RWPE1 (cell line): Measurements from ENCODE around the gene MRGPRG.

Source experiments
- CTCF ChIA-PET: fragments of 350-600 bp; sonication (Branson Sonifier 250); formaldehyde crosslinking; extraction: SDS; loops from one replicate; lab custom pipeline; 2021; lab: Yijun Ruan, JAX
- POLR2A ChIA-PET: fragments of 400-600 bp; formaldehyde crosslinking; extraction: SDS; loops from one replicate; lab custom pipeline; 2020; ENCODE audit warnings: antibody characterized with exemption; ENCODE audit not compliant: low non-redundant PET; lab: Yijun Ruan, JAX
- DNase-seq: peaks from one replicate; pipeline ENCODE4 v3.0.0; 2012; ENCODE audit warnings: low spot score
- H3K27ac ChIP-seq: fragments of 450-650 bp; 2 replicates; pipeline ENCODE4 v1.5.1; 2017
- CTCF ChIP-seq: fragments of 450-650 bp; conservative IDR thresholded peaks from 2 replicates; pipeline ENCODE4 v1.5.1; 2017; ENCODE audit warnings: low read depth, mild to moderate bottlenecking

MRGPRG gene

GRCh38 chr11:3194016-3194816 is 24.4 kb downstream of the MRGPRG start:
- CTCF ChIA-PET: interaction anchor here (1.0 to 1.8 kb wide), 2 partner anchors 10 to 24 kb away, joined by 4 to 8 read pairs; no protein-coding TSS in a partner anchor
- no peak overlapping the region for H3K27ac ChIP-seq
- TF ChIP-seq CTCF: no peak
- DNase-seq: no peak
- POLR2A ChIA-PET: no interaction called here

DNA sequence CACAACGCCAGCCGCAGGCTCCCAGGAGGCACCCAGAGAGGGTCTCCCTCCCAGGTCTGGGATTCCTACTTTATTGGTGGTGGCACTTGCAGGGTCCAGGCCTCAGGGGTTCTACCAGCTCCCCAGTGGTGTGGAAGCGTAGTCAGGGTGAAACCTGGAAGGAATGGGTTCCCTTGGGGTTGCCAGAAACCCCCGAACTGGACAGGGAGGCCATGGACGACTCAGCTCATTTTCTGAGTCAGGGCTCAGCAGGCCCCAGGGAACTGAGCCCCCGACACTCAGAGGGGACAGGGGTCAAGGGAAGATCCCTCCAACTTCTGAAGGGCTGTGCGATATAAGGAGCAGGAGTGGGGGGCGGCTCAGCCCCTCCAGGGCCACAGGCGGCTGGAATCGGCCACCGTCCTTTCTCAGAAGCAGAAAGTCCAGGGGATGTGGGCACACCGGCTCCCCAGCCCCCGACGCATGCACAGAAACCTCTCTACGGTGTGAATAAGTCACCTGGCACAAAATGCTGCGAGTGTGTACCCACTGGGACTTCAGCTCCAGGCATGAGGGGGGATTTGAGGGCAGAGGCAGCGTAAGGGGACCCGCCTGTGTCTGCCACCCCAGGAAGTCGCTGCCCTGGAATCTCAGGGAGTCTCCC is 25.1 kb downstream of the MRGPRG start:
- no peak for DNase-seq
- H3K27ac ChIP-seq: no peak overlapping the region
- ChIA-PET CTCF (interaction anchor here (0.5 kb wide), 1 partner anchor 387 kb away, joined by 3 read pairs; no protein-coding TSS in a partner anchor), POLR2A (no interaction called here)
- TF ChIP-seq CTCF: no peak

DNA sequence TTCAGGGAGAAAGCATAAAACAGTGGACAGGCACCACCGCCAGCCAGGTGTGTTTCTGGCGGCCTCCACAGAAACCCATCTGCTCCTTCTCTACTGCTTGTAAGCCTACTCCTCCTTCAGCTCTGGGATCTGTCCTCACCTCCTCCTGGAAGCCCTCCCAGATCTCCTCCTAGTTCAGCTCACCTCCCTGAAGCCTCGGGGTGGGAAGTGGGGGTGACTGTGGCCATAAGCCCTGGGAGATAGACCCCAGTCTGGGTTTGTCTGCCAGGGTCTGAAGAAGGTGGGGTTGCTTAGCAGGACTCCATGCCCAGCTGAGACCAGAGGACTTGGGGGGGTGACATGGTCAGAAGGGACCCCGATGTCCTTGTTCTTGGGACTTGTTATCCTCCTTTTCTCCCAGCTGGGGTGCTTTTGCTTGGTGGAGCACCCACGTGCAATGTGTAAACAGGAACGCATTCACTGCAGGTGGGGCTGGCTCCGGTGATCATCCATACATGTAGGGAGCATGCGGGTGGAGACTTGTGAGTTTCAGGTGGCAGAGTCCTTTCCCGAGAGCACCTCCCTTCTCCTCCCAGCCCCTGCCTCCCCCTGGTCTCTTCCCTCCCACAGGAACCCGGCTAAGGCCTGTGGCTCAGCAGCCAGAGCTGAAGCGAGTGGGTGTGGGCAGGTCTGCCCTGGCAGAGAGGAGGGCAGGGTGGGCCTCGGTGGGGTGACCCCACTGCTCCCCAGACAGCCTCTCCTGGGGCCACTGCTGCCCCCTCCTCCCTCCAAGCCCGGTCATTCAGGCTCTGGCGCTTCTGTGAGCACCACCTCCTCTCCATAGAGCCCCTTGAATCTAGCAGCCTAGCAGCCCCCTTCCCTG is 25.9 kb downstream of the MRGPRG start:
- no peak for TF ChIP-seq CTCF
- ChIA-PET CTCF (interaction anchor here (0.5 kb wide), 1 partner anchor 388 kb away, joined by 3 read pairs; no protein-coding TSS in a partner anchor), POLR2A (no interaction called here)
- H3K27ac ChIP-seq: no peak overlapping the region
- DNase-seq: no peak

DNA sequence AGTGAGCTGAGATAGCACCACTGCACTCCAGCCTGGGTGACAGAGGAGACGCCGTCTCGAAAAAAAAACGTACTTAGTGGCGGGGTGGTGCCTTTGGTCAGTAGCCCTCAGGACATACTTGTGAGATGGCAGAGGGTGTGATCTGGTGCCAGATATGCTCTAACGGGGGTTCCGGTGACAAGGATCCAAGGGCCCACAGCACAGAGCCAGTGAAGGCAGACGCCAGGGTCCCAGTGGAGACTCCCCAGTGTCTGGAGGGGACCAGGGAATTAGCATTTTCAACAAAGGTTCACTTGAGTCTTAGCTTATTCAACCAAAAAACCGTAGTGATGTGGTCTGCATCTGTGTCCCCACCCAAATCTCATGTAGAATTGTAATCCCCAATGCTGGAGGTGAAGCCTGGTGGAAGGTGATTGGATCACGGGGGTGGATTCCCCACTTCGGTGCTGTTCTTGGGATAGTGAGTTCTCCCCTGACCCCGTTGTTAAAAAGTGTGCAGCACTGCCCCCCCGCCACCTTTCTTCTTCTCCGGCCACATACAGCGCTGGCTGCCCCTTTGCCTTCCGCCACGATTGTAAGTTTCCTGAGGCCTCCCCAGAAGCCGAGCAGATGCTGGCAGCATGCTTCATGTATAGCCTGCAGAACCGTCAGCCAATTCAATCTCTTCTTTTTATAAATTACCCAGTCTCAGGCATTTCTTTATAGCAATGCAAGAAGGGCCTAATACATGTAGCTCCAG is 26.9 kb downstream of the MRGPRG start:
- H3K27ac ChIP-seq: no peak overlapping the region
- CTCF ChIA-PET: interaction anchor here (0.7 kb wide), 1 partner anchor 187 kb away, joined by 3 read pairs; the partner anchor contains the start of gene ZNF195
- POLR2A ChIA-PET: interaction anchor here (0.6 kb wide), 1 partner anchor 8 kb away, joined by 3 read pairs; no protein-coding TSS in a partner anchor
- no peak for TF ChIP-seq CTCF
- DNase-seq: no peak

- no peak for DNase-seq
- H3K27ac ChIP-seq: no peak overlapping the region
- TF ChIP-seq CTCF: no peak
- POLR2A ChIA-PET: no interaction called here
- CTCF ChIA-PET: interaction anchor here (0.5 kb wide), 1 partner anchor 692 kb away, joined by 3 read pairs; no protein-coding TSS in a partner anchor
Measured at GRCh38 chr11:3190600-3190999, 28.0 kb downstream of the MRGPRG start.
